Activated B cell treated with CpG ODN at 0.5 μM for 24 hours (primary cell): Measurements from ENCODE around the gene ITPR3. TPM values are rescaled to one million over a fixed set of nuclear protein-coding genes. Genes with fewer than 3 reads are reported as not detected.

Experiments used
- ATAC-seq: fragments of 200-7000 bp; cut with Tn5 transposase; one replicate; pipeline ENCODE4 v1.10.0; 2021; ENCODE audit warnings: low read depth, mild to moderate bottlenecking, moderate library complexity
- CTCF ChIA-PET: fragments of 350-600 bp; sonication (Branson Sonifier 250); formaldehyde crosslinking; loops from one replicate; lab custom pipeline; 2021; ENCODE audit warnings: antibody characterized with exemption; lab: Charles Lee
- POLR2A ChIA-PET: fragments of 350-600 bp; sonication (Branson Sonifier 250); formaldehyde crosslinking; loops from one replicate; lab custom pipeline; 2021; ENCODE audit warnings: antibody characterized with exemption; lab: Charles Lee
- DNase-seq: peaks from one replicate; pipeline ENCODE4 v3.0.0; 2022
- H3K27ac Mint-ChIP-seq: one replicate; pipeline ENCODE4 v1.8.0; 2020; ENCODE audit warnings: mixed read lengths
- H3K27me3 Mint-ChIP-seq: one replicate; pipeline ENCODE4 v1.8.0; 2021; ENCODE audit warnings: mixed read lengths
- H3K36me3 Mint-ChIP-seq: one replicate; pipeline ENCODE4 v1.8.0; 2021; ENCODE audit warnings: low read depth, mixed read lengths
- H3K4me1 Mint-ChIP-seq: one replicate; pipeline ENCODE4 v1.8.0; 2021; ENCODE audit warnings: mixed read lengths
- H3K4me3 Mint-ChIP-seq: one replicate; pipeline ENCODE4 v1.8.0; 2020; ENCODE audit warnings: mild to moderate bottlenecking, mixed read lengths
- H3K9me3 Mint-ChIP-seq: one replicate; pipeline ENCODE4 v1.8.0; 2020; ENCODE audit warnings: mixed read lengths
- intact Hi-C: fragments of 100-400 bp; cut with micrococcal nuclease; formaldehyde crosslinking; loops from one replicate; pipeline ENCODE4 v1.15.1; 2024
- total RNA-seq: library from RNA; stranded (reverse); gene quantifications from 2 replicates; pipeline ENCODE4 v1.2.3, GENCODE V29; 2022
- TF ChIP-seq, protein P1 (sequence below): fragments of 200-600 bp; IDR thresholded peaks from one replicate; pipeline ENCODE4 v1.8.0; 2022; ENCODE audit warnings: antibody characterized with exemption, mild to moderate bottlenecking

The ITPR3 gene
- total RNA-seq, 1 donor from 2014 or later = 35.5 TPM

GRCh38 chr6:33699131-33699530 lies 78.0 kb downstream of the ITPR3 start:
- H3K27ac Mint-ChIP-seq = peak overlapping the region; percentile 74
- intact Hi-C loops = loop anchor here (5.0 kb wide), 1 partner anchor 272 kb away; no protein-coding TSS in a partner anchor
- H3K36me3 Mint-ChIP-seq = peaks cover 28% of the 10 kb centered on the region
- TF ChIP-seq, protein P1, sequence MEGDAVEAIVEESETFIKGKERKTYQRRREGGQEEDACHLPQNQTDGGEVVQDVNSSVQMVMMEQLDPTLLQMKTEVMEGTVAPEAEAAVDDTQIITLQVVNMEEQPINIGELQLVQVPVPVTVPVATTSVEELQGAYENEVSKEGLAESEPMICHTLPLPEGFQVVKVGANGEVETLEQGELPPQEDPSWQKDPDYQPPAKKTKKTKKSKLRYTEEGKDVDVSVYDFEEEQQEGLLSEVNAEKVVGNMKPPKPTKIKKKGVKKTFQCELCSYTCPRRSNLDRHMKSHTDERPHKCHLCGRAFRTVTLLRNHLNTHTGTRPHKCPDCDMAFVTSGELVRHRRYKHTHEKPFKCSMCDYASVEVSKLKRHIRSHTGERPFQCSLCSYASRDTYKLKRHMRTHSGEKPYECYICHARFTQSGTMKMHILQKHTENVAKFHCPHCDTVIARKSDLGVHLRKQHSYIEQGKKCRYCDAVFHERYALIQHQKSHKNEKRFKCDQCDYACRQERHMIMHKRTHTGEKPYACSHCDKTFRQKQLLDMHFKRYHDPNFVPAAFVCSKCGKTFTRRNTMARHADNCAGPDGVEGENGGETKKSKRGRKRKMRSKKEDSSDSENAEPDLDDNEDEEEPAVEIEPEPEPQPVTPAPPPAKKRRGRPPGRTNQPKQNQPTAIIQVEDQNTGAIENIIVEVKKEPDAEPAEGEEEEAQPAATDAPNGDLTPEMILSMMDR = no peak
- no peaks in the 10 kb centered on the region for H3K27me3 Mint-ChIP-seq
- H3K9me3 Mint-ChIP-seq = no peaks in the 10 kb centered on the region
- H3K4me3 Mint-ChIP-seq = no peak overlapping the region
- ChIA-PET CTCF (no interaction called here), POLR2A (no interaction called here)
- no peak for DNase-seq
- ATAC-seq = no peak
- H3K4me1 Mint-ChIP-seq = peaks cover 78% of the 10 kb centered on the region

GRCh38 chr6:33699739-33700138 lies 78.6 kb downstream of the ITPR3 start:
- Mint-ChIP-seq H3K36me3 (peaks cover 27% of the 10 kb centered on the region), H3K4me1 (peaks cover 76% of the 10 kb centered on the region), H3K4me3 (no peak overlapping the region), H3K27me3 (no peaks in the 10 kb centered on the region), H3K27ac (peak overlapping the region; percentile 79), H3K9me3 (no peaks in the 10 kb centered on the region)
- ChIA-PET POLR2A (interaction anchor here (0.6 to 2.3 kb wide), 4 partner anchors 11 to 304 kb away, joined by 4 to 23 read pairs (median 6); partner anchors contain the start of genes ITPR3 and UQCC2), CTCF (interaction anchor here (1.0 to 3.9 kb wide), 9 partner anchors 8 to 113 kb away, joined by 3 to 42 read pairs (median 17); partner anchors contain the start of gene UQCC2)
- TF ChIP-seq, protein P1 = no peak
- intact Hi-C loops = loop anchor here (1.0 to 5.0 kb wide), 4 partner anchors 30 to 272 kb away; no protein-coding TSS in a partner anchor
- ATAC-seq = no peak
- DNase-seq = no peak

DNA sequence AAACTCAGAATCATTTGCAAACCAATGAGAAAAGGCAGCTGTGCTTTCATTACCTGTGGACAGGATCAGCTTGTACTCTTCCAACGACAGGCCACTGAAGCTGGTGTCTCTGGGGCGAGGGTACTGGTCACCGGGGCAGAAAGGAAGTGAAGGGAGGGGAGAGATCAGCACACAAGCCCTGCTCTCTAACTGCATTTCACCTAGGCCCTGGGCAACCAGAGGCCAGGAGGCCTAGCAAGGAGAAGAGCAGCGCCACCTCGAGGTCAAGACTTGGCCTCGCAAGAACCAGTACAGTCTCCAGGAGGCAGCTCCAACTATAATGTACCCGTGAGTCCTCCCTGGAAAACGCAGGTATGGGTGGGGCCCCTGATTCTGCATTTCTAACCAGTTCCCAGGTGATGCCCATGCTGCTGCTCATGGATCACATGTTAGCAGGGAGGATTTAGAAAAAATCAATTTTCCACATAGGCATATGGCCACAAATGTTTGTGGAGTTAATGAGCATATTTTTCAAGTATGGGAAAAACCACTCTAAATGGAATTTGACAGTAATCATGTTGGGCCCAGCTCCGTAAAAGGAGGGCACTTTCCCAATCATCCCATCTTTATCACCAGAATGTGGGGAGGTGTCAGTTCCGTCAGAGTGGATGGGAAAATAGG lies 79.4 kb downstream of the ITPR3 start:
- TF ChIP-seq, protein P1 = no peak
- intact Hi-C loops = loop anchor here (1.0 kb wide), 3 partner anchors 31 to 115 kb away; no protein-coding TSS in a partner anchor
- ATAC-seq (peak; percentile 56), DNase-seq (peak; percentile 58)
- ChIA-PET POLR2A (interaction anchor here (0.9 to 2.3 kb wide), 5 partner anchors 10 to 114 kb away, joined by 5 to 23 read pairs (median 8); partner anchors contain the start of genes ITPR3 and UQCC2), CTCF (interaction anchor here (0.8 to 3.9 kb wide), 16 partner anchors 9 to 121 kb away, joined by 3 to 42 read pairs (median 5); partner anchors contain the start of gene UQCC2)
- Mint-ChIP-seq H3K27me3 (no peaks in the 10 kb centered on the region), H3K36me3 (peaks cover 25% of the 10 kb centered on the region), H3K4me1 (peaks cover 69% of the 10 kb centered on the region), H3K9me3 (no peaks in the 10 kb centered on the region), H3K27ac (peak overlapping the region; percentile 79), H3K4me3 (peak overlapping the region; percentile 28)

DNA sequence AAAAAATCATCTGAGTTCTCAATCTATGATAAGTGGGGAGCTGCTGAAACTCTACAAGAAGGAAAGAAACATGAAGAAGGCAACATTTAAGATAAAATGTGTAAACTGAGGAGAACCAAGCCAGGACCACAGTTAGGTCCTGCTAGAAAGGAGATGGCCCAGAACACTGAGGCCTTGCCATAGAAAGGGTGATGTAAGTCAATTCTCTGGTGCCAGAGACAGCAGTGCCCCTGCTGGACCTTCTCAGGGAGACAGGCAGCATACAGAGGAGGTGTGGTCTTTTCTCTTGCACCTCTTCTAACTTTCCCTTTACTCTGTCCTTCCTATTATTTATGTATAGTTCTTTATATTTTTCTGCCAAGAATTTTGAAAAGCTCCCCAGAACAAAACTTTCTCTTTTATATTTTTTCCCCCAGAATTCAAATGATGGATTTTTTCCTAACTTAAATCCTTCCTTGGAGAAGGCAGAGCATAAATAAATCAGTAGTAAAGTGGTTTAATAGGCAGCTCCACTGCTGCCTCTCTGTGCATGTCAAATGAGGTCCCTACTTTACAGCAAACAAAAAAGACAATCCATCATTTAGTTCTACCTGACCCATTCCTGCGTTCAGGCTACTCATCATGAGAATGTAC lies 81.3 kb downstream of the ITPR3 start:
- H3K27ac Mint-ChIP-seq = peak overlapping the region; percentile 61
- ChIA-PET POLR2A (interaction anchor here (1.0 to 1.1 kb wide), 2 partner anchors 9 to 32 kb away, joined by 4 read pairs; partner anchors contain the start of gene UQCC2), CTCF (interaction anchor here (0.6 to 3.9 kb wide), 8 partner anchors 9 to 128 kb away, joined by 3 to 42 read pairs (median 4); partner anchors contain the start of gene UQCC2)
- no peak overlapping the region for H3K4me3 Mint-ChIP-seq
- TF ChIP-seq, protein P1 = no peak
- ATAC-seq = peak; percentile 80
- intact Hi-C loops = loop anchor here (1.0 kb wide), 1 partner anchor 311 kb away; the partner anchor contains the start of gene KIFC1
- H3K36me3 Mint-ChIP-seq = peaks cover 28% of the 10 kb centered on the region
- no peak for DNase-seq
- H3K27me3 Mint-ChIP-seq = no peaks in the 10 kb centered on the region
- H3K9me3 Mint-ChIP-seq = no peaks in the 10 kb centered on the region
- peaks cover 50% of the 10 kb centered on the region for H3K4me1 Mint-ChIP-seq
